WERI-Rb-1 (cell line): ENCODE results near the gene CRY1.
"Not testable (repeated sequence)": the region's sequence is repeated elsewhere in the genome, so short reads cannot be mapped to it uniquely, and the experiment has no call there.

Source experiments
- DNase-seq: peaks from one replicate; pipeline ENCODE4 v3.0.0-alpha.2; 2020
- H3K27ac ChIP-seq: fragments of 250-450 bp; sonication (Bioruptor Pico); 2 replicates; pipeline ENCODE4 v1.5.1; 2020; ENCODE audit warnings: mild to moderate bottlenecking, moderate library complexity
- H3K27me3 ChIP-seq: fragments of 250-450 bp; sonication (Bioruptor Pico); 2 replicates; pipeline ENCODE4 v1.5.1; 2021; ENCODE audit warnings: mild to moderate bottlenecking, low read depth, moderate library complexity; ENCODE audit not compliant: insufficient read depth, severe bottlenecking
- H3K36me3 ChIP-seq: fragments of 250-450 bp; sonication (Bioruptor Pico); 2 replicates; pipeline ENCODE4 v1.5.1; 2020; ENCODE audit warnings: mild to moderate bottlenecking, moderate library complexity
- H3K4me3 ChIP-seq: 2 replicates; pipeline ENCODE4 v1.5.1; 2011; ENCODE audit warnings: low read depth, mild to moderate bottlenecking, control low read depth, low read length
- H3K9me3 ChIP-seq: fragments of 250-450 bp; sonication (Bioruptor Pico); 2 replicates; pipeline ENCODE4 v1.5.1; 2021; ENCODE audit warnings: mild to moderate bottlenecking, moderate library complexity; ENCODE audit not compliant: severe bottlenecking
- CTCF ChIP-seq: IDR thresholded peaks from 2 replicates; pipeline ENCODE4 v1.5.1; 2011; ENCODE audit warnings: low read depth, mild to moderate bottlenecking, control low read depth, inconsistent platforms, low read length

CRY1 gene

GRCh38 chr12:107111314-107111713, 18.0 kb upstream of the CRY1 start:
- H3K36me3 ChIP-seq, result no peaks in the 10 kb centered on the region
- no peak overlapping the region for H3K4me3 ChIP-seq
- no peak for TF ChIP-seq CTCF
- no peak for DNase-seq
- no peak overlapping the region for H3K27ac ChIP-seq
- no peaks in the 10 kb centered on the region for H3K27me3 ChIP-seq
- H3K9me3 ChIP-seq, result no peaks in the 10 kb centered on the region

GRCh38 chr12:107109726-107110719, 16.7 kb upstream of the CRY1 start:
- H3K36me3 ChIP-seq, result no peaks in the 10 kb centered on the region
- no peak for TF ChIP-seq CTCF
- no peak overlapping the region for H3K27ac ChIP-seq
- H3K27me3 ChIP-seq, result no peaks in the 10 kb centered on the region
- no peaks in the 10 kb centered on the region for H3K9me3 ChIP-seq
- no peak for DNase-seq
- H3K4me3 ChIP-seq, result no peak overlapping the region

GRCh38 chr12:107108995-107109508, 15.7 kb upstream of the CRY1 start:
- H3K36me3 ChIP-seq, result no peaks in the 10 kb centered on the region
- TF ChIP-seq CTCF, result no peak
- H3K27ac ChIP-seq, result no peak overlapping the region
- no peaks in the 10 kb centered on the region for H3K9me3 ChIP-seq
- H3K27me3 ChIP-seq, result no peaks in the 10 kb centered on the region
- no peak for DNase-seq
- H3K4me3 ChIP-seq, result no peak overlapping the region

- not testable (repeated sequence) for H3K36me3 ChIP-seq, H3K27me3 ChIP-seq, H3K4me3 ChIP-seq, H3K9me3 ChIP-seq, DNase-seq, H3K27ac ChIP-seq
Measured at GRCh38 chr12:107108366-107108765, 15.0 kb upstream of the CRY1 start.

- TF ChIP-seq CTCF, result no peak
- no peak overlapping the region for H3K27ac ChIP-seq
- no peaks in the 10 kb centered on the region for H3K36me3 ChIP-seq
- no peak overlapping the region for H3K4me3 ChIP-seq
- DNase-seq, result no peak
- no peaks in the 10 kb centered on the region for H3K27me3 ChIP-seq
- no peaks in the 10 kb centered on the region for H3K9me3 ChIP-seq
Measured at GRCh38 chr12:107107381-107107780, 14.0 kb upstream of the CRY1 start.

- no peaks in the 10 kb centered on the region for H3K36me3 ChIP-seq
- H3K9me3 ChIP-seq, result no peaks in the 10 kb centered on the region
- H3K27ac ChIP-seq, result no peak overlapping the region
- TF ChIP-seq CTCF, result no peak
- H3K4me3 ChIP-seq, result no peak overlapping the region
- DNase-seq, result no peak
- H3K27me3 ChIP-seq, result no peaks in the 10 kb centered on the region
Measured at GRCh38 chr12:107106241-107107025, 13.1 kb upstream of the CRY1 start.
